Gastrocnemius medialis (tissue), 4 donors: ENCODE data around the gene PRKG1.

Experiments used
- CTCF ChIP-seq, 5 experiments: fragments of 450-650 bp in 3 of 5; fragments of 200-600 bp in 2 of 5; sonication (generic) in 2 of 5; IDR thresholded peaks in 4 of 5; conservative IDR thresholded peaks in 1 of 5; 1 replicate in 4 of 5; 2 replicates in 1 of 5; pipeline ENCODE4 v1.5.1; 2016 to 2019; ENCODE audit warnings: antibody characterized with exemption in 5 of 5, mild to moderate bottlenecking in 3 of 5, moderate library complexity in 3 of 5
- POLR2A ChIP-seq, 2 donors: fragments of 450-650 bp; IDR thresholded peaks; one replicate each; pipeline ENCODE4 v1.6.1; 2017; ENCODE audit warnings: antibody characterized with exemption in 2 of 2, mild to moderate bottlenecking in 2 of 2, moderate library complexity in 2 of 2

- no peak for TF ChIP-seq POLR2A (IDR thresholded peaks at IDR 0.05)
- no peak for TF ChIP-seq CTCF (IDR thresholded peaks at IDR 0.05 in 4 of 5, conservative IDR thresholded peaks at IDR 0.05 in 1 of 5)
These were observed 15.9 kb downstream of the PRKG1 start for GRCh38 chr10:51090190-51090589.
